ENCODE data around the gene NRAP.
A peak's percentile ranks its signal among the peaks of the same experiment; 100 is the strongest.

Gene NRAP

GRCh38 chr10:113663908-113664307 is at the start of gene NRAP:
TSS of gene NRAP (minus strand) at chr10:113664041. CDS start at chr10:113663882, 159 bp downstream.
- no peak for DNase-seq (ENCODE audit: low read depth, low spot score)

- DNase-seq (ENCODE audit: low read depth, low spot score): no peak
Measured at GRCh38 chr10:113713640-113713982, 49.8 kb upstream of the NRAP start.

GRCh38 chr10:113712755-113713639 is 49.2 kb upstream of the NRAP start:
- no peak for DNase-seq (ENCODE audit: low read depth, low spot score)

- DNase-seq (ENCODE audit: low read depth, low spot score): no peak
Measured at GRCh38 chr10:113712024-113712423, 48.2 kb upstream of the NRAP start.

GRCh38 chr10:113711142-113711541 is 47.3 kb upstream of the NRAP start:
- no peak for DNase-seq (ENCODE audit: low read depth, low spot score)

GRCh38 chr10:113709221-113709838 is 45.5 kb upstream of the NRAP start:
- DNase-seq (ENCODE audit: low read depth, low spot score): peak; percentile 52

- no peak for DNase-seq (ENCODE audit: low read depth, low spot score)
Measured at GRCh38 chr10:113708640-113709039, 44.8 kb upstream of the NRAP start.

- no peak for DNase-seq (ENCODE audit: low read depth, low spot score)
Measured at GRCh38 chr10:113706623-113707022, 42.8 kb upstream of the NRAP start.

GRCh38 chr10:113705344-113705652 is 41.5 kb upstream of the NRAP start:
- no peak for DNase-seq (ENCODE audit: low read depth, low spot score)

- DNase-seq (ENCODE audit: low read depth, low spot score): no peak
Measured at GRCh38 chr10:113704637-113705343, 40.9 kb upstream of the NRAP start.

GRCh38 chr10:113697595-113697994 is 33.8 kb upstream of the NRAP start:
- DNase-seq (ENCODE audit: low read depth, low spot score): no peak

GRCh38 chr10:113695691-113696090 is 31.9 kb upstream of the NRAP start:
- no peak for DNase-seq (ENCODE audit: low read depth, low spot score)

GRCh38 chr10:113693348-113693747 is 29.5 kb upstream of the NRAP start:
- no peak for DNase-seq (ENCODE audit: low read depth, low spot score)

GRCh38 chr10:113692271-113692670 is 28.4 kb upstream of the NRAP start:
- DNase-seq (ENCODE audit: low read depth, low spot score): no peak

GRCh38 chr10:113691381-113691780 is 27.5 kb upstream of the NRAP start:
- no peak for DNase-seq (ENCODE audit: low read depth, low spot score)

GRCh38 chr10:113690749-113691148 is 26.9 kb upstream of the NRAP start:
- no peak for DNase-seq (ENCODE audit: low read depth, low spot score)

GRCh38 chr10:113689574-113689973 is 25.7 kb upstream of the NRAP start:
- DNase-seq (ENCODE audit: low read depth, low spot score): no peak

- no peak for DNase-seq (ENCODE audit: low read depth, low spot score)
Measured at GRCh38 chr10:113689057-113689456, 25.2 kb upstream of the NRAP start.

- DNase-seq (ENCODE audit: low read depth, low spot score): no peak
Measured at GRCh38 chr10:113687037-113687436, 23.2 kb upstream of the NRAP start.

- no peak for DNase-seq (ENCODE audit: low read depth, low spot score)
Measured at GRCh38 chr10:113686028-113686427, 22.2 kb upstream of the NRAP start.

GRCh38 chr10:113683300-113683699 is 19.5 kb upstream of the NRAP start:
- no peak for DNase-seq (ENCODE audit: low read depth, low spot score)

- no peak for DNase-seq (ENCODE audit: low read depth, low spot score)
Measured at GRCh38 chr10:113681533-113682470, 18.0 kb upstream of the NRAP start.

Data from smooth muscle cell of the brain vasculature (primary cell).